ENCODE data around the gene FGB.

- TF ChIP-seq CTCF (IDR thresholded peaks at IDR 0.05 in 2 of 3, conservative IDR thresholded peaks at IDR 0.05 in 1 of 3; ENCODE audit: insufficient read depth in 2 of 3, low read depth in 1 of 3, low read length in 3 of 3): no peak
- TF ChIP-seq POLR2G (IDR thresholded peaks at IDR 0.05; ENCODE audit: low read depth, low read length): no peak
- TF ChIP-seq CREM (IDR thresholded peaks at IDR 0.05; ENCODE audit: low read depth): no peak
- no peak for TF ChIP-seq KAT8 (IDR thresholded peaks at IDR 0.05; ENCODE audit: low read depth)
- TF ChIP-seq ZNF551 (CRISPR knock-in tag; IDR thresholded peaks at IDR 0.05): no peak
- TF ChIP-seq NCOA1 (IDR thresholded peaks at IDR 0.05; ENCODE audit: low read depth): no peak
- TF ChIP-seq TRIM28 (IDR thresholded peaks at IDR 0.05): no peak
- no peak for TF ChIP-seq ZEB2 (IDR thresholded peaks at IDR 0.05)
- no peak for TF ChIP-seq SIN3A (IDR thresholded peaks at IDR 0.05; ENCODE audit: borderline replicate concordance in 2 of 2, control insufficient read depth in 1 of 2, low read depth in 2 of 2, low read length in 2 of 2)
- no peak for TF ChIP-seq E2F1 (CRISPR knock-in tag; IDR thresholded peaks at IDR 0.05)
Measured at GRCh38 chr4:154565704-154566103, 2.9 kb downstream of the FGB start.

Measured in K562 (cell line).